Endothelial cell of umbilical vein (primary cell): Measurements from ENCODE around the gene FGF23. TPM values are rescaled to one million over a fixed set of nuclear protein-coding genes. Genes with fewer than 3 reads are reported as not detected.

ENCODE experiments used
- BruUV-seq: library from RNA; stranded (reverse); fragments of 400-500 nt; replicated peaks from 2 replicates; lab custom pipeline; 2021; lab: Mats Ljungman, UMichigan
- CTCF ChIA-PET: fragments of 300-600, 350-600 bp; sonication (Branson Sonifier 250); formaldehyde crosslinking; loops from one replicate; lab custom pipeline; 2021; ENCODE audit warnings: antibody characterized with exemption, inconsistent platforms; lab: Charles Lee
- POLR2A ChIA-PET: fragments of 300-600, 350-600 bp; sonication (Branson Sonifier 250); formaldehyde crosslinking; loops from one replicate; lab custom pipeline; 2021; ENCODE audit warnings: antibody characterized with exemption, inconsistent platforms; lab: Charles Lee
- DNase-seq: peaks from one replicate; pipeline ENCODE4 v3.0.0-alpha.2; 2011; ENCODE audit warnings: low read depth, low spot score
- FAIRE-seq: peaks from 2 replicates; lab custom pipeline; 2011; peaks lifted over from hg19 to GRCh38; lab: Jason Lieb, UNC
- H2AFZ ChIP-seq: 2 replicates; pipeline ENCODE4 v1.6.0; 2012; ENCODE audit warnings: low read depth, low read length, control low read depth, inconsistent platforms
- H3K27ac ChIP-seq: 2 replicates; pipeline ENCODE4 v1.5.1; 2011; ENCODE audit warnings: low read depth, mild to moderate bottlenecking, control low read depth, low read length, moderate library complexity; ENCODE audit not compliant: insufficient read depth
- H3K27me3 ChIP-seq, 2 experiments: 2 replicates each; pipeline versions ENCODE4 v1.6.0 to v1.6.1; 2011; ENCODE audit warnings: low read length in 2 of 2, mixed read lengths in 1 of 2; ENCODE audit not compliant: control insufficient read depth in 2 of 2, insufficient read depth in 2 of 2
- H3K36me3 ChIP-seq, 2 experiments: 2 replicates in 1 of 2; 3 replicates in 1 of 2; pipeline ENCODE4 v1.5.1; 2011; ENCODE audit warnings: low read length in 2 of 2, mild to moderate bottlenecking in 1 of 2, moderate library complexity in 1 of 2; ENCODE audit not compliant: control insufficient read depth in 2 of 2, insufficient read depth in 2 of 2; ENCODE audit errors: extremely low read depth in 1 of 2
- H3K4me1 ChIP-seq: 3 replicates; pipeline ENCODE4 v1.5.1; 2011; ENCODE audit warnings: mild to moderate bottlenecking, low read length; ENCODE audit not compliant: control insufficient read depth, insufficient read depth; ENCODE audit errors: extremely low read depth
- H3K4me2 ChIP-seq: 2 replicates; pipeline ENCODE4 v1.6.1; 2011; ENCODE audit warnings: low read length, control low read depth, mixed read lengths; ENCODE audit not compliant: insufficient read depth
- H3K4me3 ChIP-seq, 3 experiments: fragments of 200-600 bp in 1 of 3; sonication (generic), shearing (Covaris generic) in 1 of 3; replicated peaks in 1 of 3; 2 replicates each; pipeline ENCODE4 v1.5.1; 2011 to 2016; ENCODE audit warnings: control low read depth in 3 of 3, low read length in 3 of 3, mild to moderate bottlenecking in 2 of 3, inconsistent platforms in 1 of 3, low read depth in 1 of 3, moderate library complexity in 1 of 3; ENCODE audit not compliant: insufficient read depth in 1 of 3
- H3K79me2 ChIP-seq: 2 replicates; pipeline ENCODE4 v1.6.0; 2012; ENCODE audit warnings: low read length, inconsistent platforms; ENCODE audit not compliant: control insufficient read depth, insufficient read depth
- H3K9ac ChIP-seq: replicated peaks from 2 replicates; pipeline ENCODE3; 2011; ENCODE audit warnings: low read length, control low read depth; ENCODE audit not compliant: insufficient read depth; ENCODE audit errors: extremely low read depth
- H3K9me1 ChIP-seq: replicated peaks from 3 replicates; pipeline ENCODE4 v1.6.0; 2011; ENCODE audit warnings: mild to moderate bottlenecking, low read length; ENCODE audit not compliant: control insufficient read depth, insufficient read depth; ENCODE audit errors: extremely low read depth
- H3K9me3 ChIP-seq: replicated peaks from 2 replicates; pipeline ENCODE4 v1.5.1; 2012; ENCODE audit warnings: low read length, inconsistent platforms; ENCODE audit not compliant: control insufficient read depth, insufficient read depth
- H4K20me1 ChIP-seq: replicated peaks from 2 replicates; pipeline ENCODE3; 2011; ENCODE audit warnings: mild to moderate bottlenecking, low read length; ENCODE audit not compliant: control insufficient read depth, insufficient read depth; ENCODE audit errors: extremely low read depth
- CTCF ChIP-seq, 2 donors: IDR thresholded peaks; 1 replicate in 1 of 2; 2 replicates in 1 of 2; pipeline ENCODE4 v1.5.1; 2011; ENCODE audit warnings: low read length in 2 of 2, mild to moderate bottlenecking in 2 of 2, moderate library complexity in 2 of 2, control low read depth in 1 of 2, inconsistent platforms in 1 of 2, low read depth in 1 of 2; ENCODE audit not compliant: insufficient read depth in 1 of 2; ENCODE audit errors: extremely low read depth in 1 of 2
- EZH2 ChIP-seq: IDR thresholded peaks from 2 replicates; pipeline ENCODE4 v1.6.1; 2012; ENCODE audit warnings: borderline replicate concordance, low read depth, mild to moderate bottlenecking, moderate library complexity, low read length, inconsistent platforms; ENCODE audit not compliant: severe bottlenecking
- FOS ChIP-seq: IDR thresholded peaks from 2 replicates; pipeline ENCODE4 v1.6.1; 2011; ENCODE audit warnings: mild to moderate bottlenecking, low read length, moderate library complexity, borderline replicate concordance; ENCODE audit not compliant: insufficient read depth
- GATA2 ChIP-seq: IDR thresholded peaks from 2 replicates; pipeline ENCODE4 v1.7.0; 2011; ENCODE audit warnings: low read depth, mild to moderate bottlenecking, moderate library complexity, mixed read lengths, low read length; ENCODE audit not compliant: insufficient read length, insufficient read depth
- JUN ChIP-seq: IDR thresholded peaks from 2 replicates; pipeline ENCODE4 v1.6.1; 2011; ENCODE audit warnings: borderline replicate concordance, low read depth; ENCODE audit not compliant: insufficient read length, insufficient read depth
- MAX ChIP-seq: IDR thresholded peaks from 2 replicates; pipeline ENCODE4 v1.6.1; 2011; ENCODE audit not compliant: insufficient read depth, insufficient read length
- MYC ChIP-seq: IDR thresholded peaks from one replicate; pipeline ENCODE4 v1.6.1; 2011; ENCODE audit warnings: mild to moderate bottlenecking, low read depth, low read length
- POLR2A ChIP-seq: IDR thresholded peaks from 2 replicates; pipeline ENCODE4 v1.6.1; 2012; ENCODE audit warnings: low read depth, mild to moderate bottlenecking, control low read depth, low read length
- POLR2AphosphoS5 ChIP-seq: IDR thresholded peaks from 2 replicates; pipeline ENCODE4 v1.6.1; 2012; ENCODE audit warnings: low read depth, mild to moderate bottlenecking, control low read depth, low read length, moderate library complexity; ENCODE audit not compliant: insufficient read depth
- dilution Hi-C: fragments of 300-500 bp; cut with MboI; formaldehyde crosslinking; loops from one replicate; pipeline ENCODE4 v1.15.0; 2019; ENCODE audit warnings: low sequenced_read_pairs; ENCODE audit not compliant: extremely low pct_ligation_motif_present
- intact Hi-C: fragments of 100-400 bp; cut with micrococcal nuclease; formaldehyde crosslinking; loops from one replicate; pipeline ENCODE4 v1.10.0; 2022
- polyA plus RNA-seq, 4 experiments: library from polyadenylated mRNA; depleted of rRNA in 3 of 4; stranded (reverse) in 3 of 4; unstranded in 1 of 4; fragments of >200 nt; gene quantifications; 2 replicates each; pipeline versions ENCODE4 v1.2.1 to v1.2.3, GENCODE V29; 2011 to 2012; ENCODE audit warnings: missing spikeins in 1 of 4
- total RNA-seq: library from RNA; stranded (reverse); gene quantifications from 2 replicates; pipeline ENCODE4 v1.2.3, GENCODE V29; 2021

The FGF23 gene
- total and polyA plus RNA-seq, 2 donors (not counting 3 experiments of a cell fraction or from before 2014, with no cell fraction given), result not detected

GRCh38 chr12:4323396-4323795, 56.1 kb downstream of the FGF23 start:
- Histone ChIP-seq H3K4me1 (peaks cover 12% of the 10 kb centered on the region), H3K4me2 (no peak overlapping the region), H3K9me1 (no peaks in the 10 kb centered on the region), H4K20me1 (no peaks in the 10 kb centered on the region), H3K9me3 (no peaks in the 10 kb centered on the region), H3K27ac (no peak overlapping the region), H3K9ac (no peak overlapping the region), H2AFZ (no peak overlapping the region), H3K79me2 (peaks cover 42% of the 10 kb centered on the region), H3K27me3 (peaks cover 0 to 2% of the 10 kb centered on the region in 2 experiments), H3K4me3 (no peak overlapping the region), H3K36me3 (no peaks in the 10 kb centered on the region)
- intact Hi-C loops (loop anchor here (5.0 kb wide), 1 partner anchor 214 kb away; the partner anchor contains the start of gene RAD51AP1), dilution Hi-C loops (no loop called here)
- POLR2A ChIA-PET, result no interaction called here
- DNase-seq (no peak), FAIRE-seq (no peak)
- CTCF ChIA-PET, result no interaction called here
- BruUV-seq, result no TSS peak
- no peak for TF ChIP-seq MAX
- no peak for TF ChIP-seq CTCF (IDR thresholded peaks at IDR 0.05; ENCODE audit: extremely low read depth in 1 of 2, insufficient read depth in 1 of 2, low read depth in 1 of 2, low read length in 2 of 2)
- no peak for TF ChIP-seq GATA2
- no peak for TF ChIP-seq EZH2
- TF ChIP-seq FOS, result no peak
- no peak for TF ChIP-seq MYC
- no peak for TF ChIP-seq POLR2A
- no peak for TF ChIP-seq JUN
- TF ChIP-seq POLR2AphosphoS5, result no peak
